Measurements from ENCODE around the gene RBKS. TPM values are rescaled to one million over a fixed set of nuclear protein-coding genes. Genes with fewer than 3 reads are reported as not detected.

Gene RBKS
- total and polyA plus RNA-seq, 2 of the 8 experiments (the other 6 are each of a cell fraction or from before 2014, with no cell fraction given) = 1.1 to 1.5 TPM

DNA sequence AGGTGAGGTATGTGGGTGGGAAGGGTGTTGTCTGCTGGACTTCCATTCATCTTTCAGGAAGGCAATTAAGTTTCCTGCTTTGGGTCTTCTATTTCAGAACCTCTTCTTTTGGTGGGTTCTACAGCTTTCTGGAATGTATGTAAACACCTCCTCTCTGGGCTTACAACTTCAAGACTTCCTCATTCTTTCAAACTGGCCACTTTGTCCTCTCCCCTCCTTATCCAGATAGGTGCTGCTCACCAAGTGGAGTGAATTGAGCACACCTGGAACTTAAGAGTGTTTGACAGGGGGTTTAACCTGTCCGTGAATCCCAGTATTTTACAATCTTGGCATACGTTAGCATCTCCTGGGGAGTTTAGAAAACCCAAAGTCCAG, 123.9 kb downstream of the RBKS start:
- peaks cover 3% of the 10 kb centered on the region for H3K23me2 ChIP-seq (ENCODE audit: low read depth, low read length)
- H3K14ac ChIP-seq (ENCODE audit: insufficient read length) = no peak overlapping the region
- H3K79me1 ChIP-seq (ENCODE audit: low read depth, low read length) = no peaks in the 10 kb centered on the region
- no peaks in the 10 kb centered on the region for H3K9me3 ChIP-seq (ENCODE audit: insufficient read depth in 2 of 2, low read depth in 1 of 2, low read length in 1 of 2)
- H3K4me1 ChIP-seq (replicated peaks in 1 of 4; ENCODE audit: control insufficient read depth in 3 of 4, insufficient read depth in 4 of 4, low read length in 3 of 4) = no peaks in the 10 kb centered on the region; a peak in 1 of 7 replicates
- no peaks in the 10 kb centered on the region for H3K79me2 ChIP-seq (ENCODE audit: control insufficient read depth in 1 of 2, insufficient read depth in 2 of 2, low read length in 2 of 2)
- DNase-seq (ENCODE audit: low read depth in 1 of 2, low spot score in 2 of 2) (no peak), FAIRE-seq (no peak)
- no peak overlapping the region for H2BK120ac ChIP-seq (replicated peaks; ENCODE audit: low read depth, low read length)
- H3K18ac ChIP-seq (ENCODE audit: extremely low read depth, low read length) = no peak overlapping the region
- H3K56ac ChIP-seq (replicated peaks; ENCODE audit: insufficient read length, low read depth, low read length) = no peak overlapping the region
- ChIA-PET CTCF (ENCODE audit: partially characterized antibody) (no interaction called here), POLR2A (ENCODE audit: partially characterized antibody) (interaction anchor here (1.3 kb wide), 1 partner anchor 14 kb away, joined by 7 read pairs; no protein-coding TSS in a partner anchor)
- H2BK15ac ChIP-seq (ENCODE audit: low read length) = no peak overlapping the region
- no peak overlapping the region for H2AFZ ChIP-seq (ENCODE audit: low read length)
- H4K8ac ChIP-seq (ENCODE audit: extremely low read depth, insufficient read depth, low read length) = no peak overlapping the region
- H2AK5ac ChIP-seq (ENCODE audit: low read depth, low read length) = no peak overlapping the region
- no peaks in the 10 kb centered on the region for H3K27me3 ChIP-seq (replicated peaks in 1 of 4; ENCODE audit: control insufficient read depth in 3 of 4, extremely low read depth in 1 of 4, insufficient read depth in 3 of 4, low read length in 3 of 4)
- no peak overlapping the region for H3K4ac ChIP-seq (replicated peaks; ENCODE audit: insufficient read length, low read depth, low read length)
- WGBS, 2 experiments (ENCODE audit: extremely low coverage in 1 of 2, insufficient coverage in 1 of 2, insufficient read length in 1 of 2, insufficient replicate concordance in 2 of 2, low coverage in 1 of 2, low lambda C conversion rate in 2 of 2, missing lambda C conversion rate in 1 of 2) = 89% methylated on average over 2 of the region's 2 CpGs; no CpG with 5 or more reads in 1 of the 2 experiments
- no peak overlapping the region for H4K91ac ChIP-seq (replicated peaks; ENCODE audit: insufficient read length, low read length)
- H4K20me1 ChIP-seq (replicated peaks in 1 of 2; ENCODE audit: control insufficient read depth in 1 of 2, insufficient read depth in 2 of 2, low read length in 2 of 2) = no peaks in the 10 kb centered on the region
- no peaks in the 10 kb centered on the region; a peak in 1 of 8 replicates for H3K36me3 ChIP-seq (ENCODE audit: control insufficient read depth in 2 of 4, insufficient read depth in 4 of 4, low read length in 3 of 4)
- no peak overlapping the region for H4K5ac ChIP-seq (ENCODE audit: insufficient read length, low read depth, low read length)
- H3K27ac ChIP-seq (ENCODE audit: low read depth, low read length) = no peak overlapping the region
- no peak overlapping the region for H2BK5ac ChIP-seq (ENCODE audit: low read depth, low read length)
- no peak overlapping the region for H3K23ac ChIP-seq (ENCODE audit: insufficient read length)
- no peak for TF ChIP-seq HDAC6 (IDR thresholded peaks at IDR 0.05; ENCODE audit: low read depth, low read length)
- no peak overlapping the region for H2BK12ac ChIP-seq (ENCODE audit: low read depth, low read length)
- H3K9ac ChIP-seq (replicated peaks in 1 of 4; ENCODE audit: extremely low read depth in 1 of 4, low read depth in 3 of 4, low read length in 3 of 4) = no peak overlapping the region
- no peak overlapping the region for H2BK20ac ChIP-seq (ENCODE audit: low read length)
- H3K4me2 ChIP-seq (ENCODE audit: insufficient read depth in 1 of 2, low read depth in 2 of 2, low read length in 2 of 2) = no peak overlapping the region
- H3K4me3 ChIP-seq (ENCODE audit: extremely low read depth in 1 of 4, insufficient read depth in 2 of 4, low read depth in 3 of 4, low read length in 4 of 4) = no peak overlapping the region

Data from H1 (cell line).